ENCODE data around the gene COA1.

GRCh38 chr7:43642897-43643630 lies 86.3 kb downstream of the COA1 start:
- TF ChIP-seq CTCF (IDR thresholded peaks at IDR 0.05) (no peak), POLR2AphosphoS5 (IDR thresholded peaks at IDR 0.05) (no peak)
